ENCODE data around the gene WDR35. TPM values are rescaled to one million over a fixed set of nuclear protein-coding genes. Genes with fewer than 3 reads are reported as not detected.

The WDR35 gene
- total RNA-seq, 1 experiment from 2014 or later, result 16.7 TPM

DNA sequence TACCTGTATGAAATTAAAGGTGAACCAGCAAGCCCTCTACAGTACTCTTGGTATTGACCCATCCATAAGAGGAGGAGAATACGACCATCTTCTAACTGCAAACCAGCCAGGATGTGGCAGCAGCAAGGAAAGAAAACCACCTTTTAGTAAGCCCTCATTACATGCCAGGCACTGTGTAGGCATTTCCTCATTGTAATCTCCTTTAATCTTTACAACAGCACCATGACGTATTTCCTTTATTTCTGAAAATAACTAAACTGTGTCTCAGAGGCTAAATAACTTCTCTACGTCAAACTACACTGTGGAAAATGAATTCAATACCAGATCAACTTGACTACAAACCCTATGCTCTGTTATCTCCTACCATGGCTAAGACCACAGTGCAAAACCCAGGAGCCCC, 18.2 kb downstream of the WDR35 start:
- no peak overlapping the region for H3T11ph ChIP-seq (ENCODE audit: low read length)
- TF ChIP-seq, protein P1, sequence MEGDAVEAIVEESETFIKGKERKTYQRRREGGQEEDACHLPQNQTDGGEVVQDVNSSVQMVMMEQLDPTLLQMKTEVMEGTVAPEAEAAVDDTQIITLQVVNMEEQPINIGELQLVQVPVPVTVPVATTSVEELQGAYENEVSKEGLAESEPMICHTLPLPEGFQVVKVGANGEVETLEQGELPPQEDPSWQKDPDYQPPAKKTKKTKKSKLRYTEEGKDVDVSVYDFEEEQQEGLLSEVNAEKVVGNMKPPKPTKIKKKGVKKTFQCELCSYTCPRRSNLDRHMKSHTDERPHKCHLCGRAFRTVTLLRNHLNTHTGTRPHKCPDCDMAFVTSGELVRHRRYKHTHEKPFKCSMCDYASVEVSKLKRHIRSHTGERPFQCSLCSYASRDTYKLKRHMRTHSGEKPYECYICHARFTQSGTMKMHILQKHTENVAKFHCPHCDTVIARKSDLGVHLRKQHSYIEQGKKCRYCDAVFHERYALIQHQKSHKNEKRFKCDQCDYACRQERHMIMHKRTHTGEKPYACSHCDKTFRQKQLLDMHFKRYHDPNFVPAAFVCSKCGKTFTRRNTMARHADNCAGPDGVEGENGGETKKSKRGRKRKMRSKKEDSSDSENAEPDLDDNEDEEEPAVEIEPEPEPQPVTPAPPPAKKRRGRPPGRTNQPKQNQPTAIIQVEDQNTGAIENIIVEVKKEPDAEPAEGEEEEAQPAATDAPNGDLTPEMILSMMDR (conservative IDR thresholded peaks at IDR 0.05), result no peak
- H3K79me2 ChIP-seq (ENCODE audit: insufficient read depth, low read length), result no peaks in the 10 kb centered on the region
- H3K4me1 ChIP-seq (ENCODE audit: insufficient read depth, low read length), result no peaks in the 10 kb centered on the region
- H3K4ac ChIP-seq (ENCODE audit: low read depth, low read length), result no peak overlapping the region
- H2AFZ ChIP-seq (ENCODE audit: low read length), result no peak overlapping the region
- no peaks in the 10 kb centered on the region for H3K27me3 ChIP-seq (ENCODE audit: insufficient read depth, low read length)
- Mint-ChIP-seq H3K27me3 (ENCODE audit: low read depth) (no peaks in the 10 kb centered on the region), H3K9me3 (no peaks in the 10 kb centered on the region), H3K27ac (no peak overlapping the region), H3K36me3 (ENCODE audit: insufficient read depth in 1 of 3, low read depth in 3 of 3) (peaks cover 16 to 27% (median 21%) of the 10 kb centered on the region in 3 experiments), H3K4me3 (no peak overlapping the region), H3K4me1 (no peaks in the 10 kb centered on the region)
- no peak overlapping the region for H2BK20ac ChIP-seq (ENCODE audit: low read depth, low read length, poor library complexity, severe bottlenecking)
- no peak overlapping the region for H3K14ac ChIP-seq (ENCODE audit: insufficient read depth, low read length)
- H2BK120ac ChIP-seq (ENCODE audit: low read depth, low read length, poor library complexity, severe bottlenecking), result no peak overlapping the region
- H3K9me3 ChIP-seq (ENCODE audit: control insufficient read depth, low read depth, low read length), result no peaks in the 10 kb centered on the region
- no peak overlapping the region for H2BK15ac ChIP-seq (ENCODE audit: low read depth, low read length)
- no peak overlapping the region for H2AK5ac ChIP-seq (ENCODE audit: insufficient read length, low read length)
- no peak overlapping the region for H3K9ac ChIP-seq (ENCODE audit: extremely low read depth, insufficient read length, low read length)
- no peak overlapping the region for H3K56ac ChIP-seq (ENCODE audit: insufficient read length, low read depth, low read length)
- no peak overlapping the region for H2BK12ac ChIP-seq (ENCODE audit: insufficient read length, low read depth, low read length)
- H4K20me1 ChIP-seq (ENCODE audit: control insufficient read depth, insufficient read depth, insufficient read length), result no peaks in the 10 kb centered on the region
- no peaks in the 10 kb centered on the region for H3K23me2 ChIP-seq (ENCODE audit: insufficient read length, low read depth, low read length, poor library complexity, severe bottlenecking)
- H3K23ac ChIP-seq (ENCODE audit: insufficient read length, low read depth, low read length), result no peak overlapping the region
- no peak overlapping the region for H4K5ac ChIP-seq (ENCODE audit: insufficient read length, low read depth, low read length)
- H3K4me2 ChIP-seq (ENCODE audit: insufficient read depth, insufficient read length, low read length), result no peak overlapping the region
- H3K27ac ChIP-seq (ENCODE audit: insufficient read length, low read depth, low read length), result no peak overlapping the region
- H3K18ac ChIP-seq (ENCODE audit: insufficient read length, low read depth, low read length), result no peak overlapping the region
- no peak overlapping the region for H4K8ac ChIP-seq (replicated peaks; ENCODE audit: insufficient read length, low read depth, low read length)
- no peak for DNase-seq
- H3K79me1 ChIP-seq (ENCODE audit: insufficient read depth, low read depth, low read length, poor library complexity, severe bottlenecking), result no peaks in the 10 kb centered on the region
- WGBS (ENCODE audit: extremely low coverage, insufficient read length, low lambda C conversion rate), result no CpG with 5 or more reads among the region's 3 CpGs
- H2BK5ac ChIP-seq (ENCODE audit: insufficient read length, low read length), result no peak overlapping the region
- H4K91ac ChIP-seq (ENCODE audit: insufficient read length, low read depth, low read length), result no peak overlapping the region

Data from H9 (cell line).